ENCODE data around the gene MAPK8IP1.
"Not testable (repeated sequence)": the region's sequence is repeated elsewhere in the genome, so short reads cannot be mapped to it uniquely, and the experiment has no call there.

Gene MAPK8IP1

DNA sequence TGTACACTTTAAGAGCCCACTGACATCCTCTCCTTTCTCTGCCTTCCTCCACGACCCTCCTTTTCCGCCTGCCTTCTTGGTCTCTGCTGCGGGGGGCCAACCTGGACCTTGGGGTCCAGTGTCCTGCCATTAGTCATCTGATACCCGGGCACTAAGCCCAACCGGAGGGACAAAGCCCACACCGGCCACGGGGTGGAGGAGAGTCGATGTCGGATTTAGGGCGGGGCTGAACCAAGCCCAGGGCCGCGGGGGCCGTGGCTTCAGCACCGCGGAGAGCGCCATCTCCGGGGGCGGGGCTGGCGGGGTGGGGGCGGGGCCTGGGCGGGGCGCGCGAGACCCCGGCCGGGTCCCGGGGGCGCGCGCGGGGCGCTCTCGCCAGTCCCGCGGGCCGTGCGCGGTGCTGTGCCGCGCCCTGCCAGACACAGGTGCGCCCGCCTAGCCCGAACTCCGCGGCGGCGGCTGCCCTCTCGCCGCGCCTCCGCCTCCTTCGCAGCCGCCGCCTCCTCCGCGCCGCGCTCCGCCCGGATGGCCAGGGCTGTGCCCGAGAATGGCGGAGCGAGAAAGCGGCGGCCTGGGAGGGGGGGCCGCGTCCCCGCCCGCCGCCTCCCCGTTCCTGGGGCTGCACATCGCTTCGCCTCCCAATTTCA, at the start of gene MAPK8IP1:
TSS of gene MAPK8IP1 (plus strand) at position 378 of the 647 bp plus-strand sequence. CDS start at position 548, 170 bp downstream.
- H3K4me1 Mint-ChIP-seq: peaks cover 18% of the 10 kb centered on the region
- no peaks in the 10 kb centered on the region for H3K9me3 Mint-ChIP-seq
- H3K4me3 Mint-ChIP-seq: peak within 1 kb of the TSS; percentile 43
- H3K36me3 Mint-ChIP-seq: peaks cover 17% of the 10 kb centered on the region
- ATAC-seq (peak; percentile 72), DNase-seq (ENCODE audit: low spot score in 2 of 2) (peak; percentile 58 to 76)
- no peak within 1 kb of the TSS for H3K27ac Mint-ChIP-seq

DNA sequence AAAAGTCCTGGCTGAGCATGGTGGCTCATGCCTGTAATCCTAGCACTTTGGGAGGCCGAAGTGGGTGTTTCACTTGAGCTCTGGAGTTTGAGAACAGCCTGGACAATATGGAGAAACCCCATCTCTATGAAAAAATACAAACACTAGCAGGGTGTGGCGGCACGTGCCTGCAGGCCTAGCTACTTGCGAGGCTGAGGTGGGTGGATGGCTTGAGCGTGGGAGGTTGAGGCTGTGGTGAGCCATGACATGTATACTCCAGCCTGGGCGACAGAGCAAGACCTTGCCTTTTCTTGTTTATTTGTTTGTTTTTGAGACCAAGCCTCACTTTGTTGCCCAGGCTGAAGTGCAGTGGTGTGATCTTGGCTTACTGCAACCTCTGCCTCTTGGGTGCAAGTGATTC, 46.2 kb upstream of the MAPK8IP1 start:
- Mint-ChIP-seq H3K27ac (no peak overlapping the region), H3K4me3 (no peak overlapping the region), H3K9me3 (no peaks in the 10 kb centered on the region), H3K36me3 (no peaks in the 10 kb centered on the region), H3K4me1 (peaks cover 17% of the 10 kb centered on the region)
- no peak for DNase-seq (ENCODE audit: low spot score in 2 of 2)
- no peak for ATAC-seq

DNA sequence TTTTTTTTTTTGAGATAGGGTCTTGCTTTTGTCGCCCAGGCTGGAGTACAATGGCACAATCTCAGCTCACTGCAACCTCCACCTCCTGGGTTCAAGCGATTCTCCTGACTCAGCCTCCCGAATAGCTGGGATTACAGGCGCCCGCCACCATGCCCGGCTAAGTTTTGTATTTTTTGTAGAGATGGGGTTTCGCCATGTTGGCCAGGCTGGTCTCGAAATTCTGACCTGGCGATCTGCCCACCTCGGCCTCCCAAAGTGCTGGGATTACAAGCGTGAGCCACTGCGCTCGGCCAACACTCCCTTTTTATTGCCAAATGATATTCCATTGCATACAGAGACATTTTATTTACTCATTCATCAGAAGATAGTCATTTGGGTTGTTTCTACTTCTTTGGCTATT, 45.2 kb upstream of the MAPK8IP1 start:
- not testable (repeated sequence) for H3K36me3 Mint-ChIP-seq; H3K4me3 Mint-ChIP-seq; H3K27ac Mint-ChIP-seq; DNase-seq (ENCODE audit: low spot score in 2 of 2); H3K9me3 Mint-ChIP-seq; ATAC-seq
- peaks cover 12% of the 10 kb centered on the region for H3K4me1 Mint-ChIP-seq

- peak; percentile 79 to 90 for DNase-seq (ENCODE audit: low spot score in 2 of 2)
- H3K36me3 Mint-ChIP-seq: peaks cover 6% of the 10 kb centered on the region
- no peaks in the 10 kb centered on the region for H3K9me3 Mint-ChIP-seq
- peaks cover 27% of the 10 kb centered on the region for H3K4me1 Mint-ChIP-seq
- peak overlapping the region; percentile 29 for H3K4me3 Mint-ChIP-seq
- H3K27ac Mint-ChIP-seq: peak overlapping the region; percentile 53
- ATAC-seq: peak; percentile 33
Observed at GRCh38 chr11:45843158-45843924, 42.1 kb upstream of the MAPK8IP1 start.

DNA sequence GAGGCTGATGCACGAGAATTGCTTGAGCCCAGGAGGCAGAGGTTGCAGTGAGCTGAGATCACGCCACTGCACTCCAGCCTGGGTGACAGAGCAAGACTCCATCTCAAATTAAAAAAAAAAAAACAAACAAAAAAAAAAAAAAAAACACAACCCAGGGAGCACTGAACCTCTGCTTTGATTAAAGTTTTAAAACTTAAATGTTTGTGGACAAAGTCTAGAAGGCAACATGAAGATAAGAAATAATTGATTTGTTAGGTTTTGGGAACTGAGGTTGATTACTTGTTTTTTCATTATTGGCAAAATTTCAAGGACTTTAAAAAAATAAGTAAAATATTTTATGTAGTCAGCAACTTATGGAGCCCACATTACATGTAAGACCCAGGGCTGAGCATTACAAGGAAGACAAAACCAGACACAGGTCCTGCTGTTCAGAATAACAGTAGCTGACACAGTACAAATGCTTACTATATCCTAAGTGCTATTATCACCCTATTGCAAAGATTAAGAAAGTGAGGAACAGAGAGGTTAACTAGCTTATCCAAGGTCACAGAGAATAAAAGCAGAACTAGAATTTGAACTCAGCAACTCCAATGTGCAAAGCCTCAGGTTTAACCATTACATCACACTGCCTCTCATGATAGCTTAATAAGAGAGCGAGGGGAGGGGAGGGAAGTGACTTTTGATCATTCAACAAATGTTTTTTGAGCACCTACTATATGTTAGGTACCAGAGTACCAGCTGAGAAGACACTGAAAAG, 40.5 kb upstream of the MAPK8IP1 start:
- Mint-ChIP-seq H3K9me3 (no peaks in the 10 kb centered on the region), H3K4me3 (no peak overlapping the region), H3K4me1 (peaks cover 38% of the 10 kb centered on the region), H3K27ac (no peak overlapping the region), H3K36me3 (peaks cover 6% of the 10 kb centered on the region)
- ATAC-seq (no peak), DNase-seq (ENCODE audit: low spot score in 2 of 2) (no peak)

DNA sequence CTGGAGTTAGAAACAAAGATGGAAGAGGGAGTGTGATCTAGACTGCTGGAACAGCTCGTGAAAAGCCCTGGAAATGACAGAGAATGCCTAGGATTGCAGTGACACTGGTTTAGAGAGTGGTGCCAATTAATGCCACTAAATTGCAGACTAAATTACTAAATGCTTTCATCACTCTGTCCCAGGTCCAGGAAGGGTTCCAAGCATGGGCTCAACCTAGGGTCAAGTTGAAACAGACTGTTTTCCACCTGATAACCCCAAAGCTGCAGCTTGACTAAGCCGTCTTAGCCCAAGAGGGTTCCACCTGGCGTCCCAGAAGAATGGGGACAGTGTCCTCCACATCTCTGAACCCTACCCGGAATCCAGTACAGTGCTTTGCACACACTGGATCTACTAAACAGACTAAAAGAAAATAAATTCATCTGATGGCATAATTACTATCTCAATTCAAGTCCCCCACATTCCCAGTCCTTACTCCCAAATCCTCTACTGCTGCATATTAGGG, 39.2 kb upstream of the MAPK8IP1 start:
- DNase-seq (ENCODE audit: low spot score in 2 of 2): no peak
- H3K9me3 Mint-ChIP-seq: no peaks in the 10 kb centered on the region
- H3K4me1 Mint-ChIP-seq: peaks cover 47% of the 10 kb centered on the region
- peak overlapping the region; percentile 78 for H3K4me3 Mint-ChIP-seq
- ATAC-seq: no peak
- peak overlapping the region; percentile 94 for H3K27ac Mint-ChIP-seq
- H3K36me3 Mint-ChIP-seq: peaks cover 6% of the 10 kb centered on the region

GRCh38 chr11:45846974-45847910, 38.2 kb upstream of the MAPK8IP1 start, which contains the start of gene CRY2:
CRY2 (plus strand) TSS chr11:45847475; CDS start chr11:45847491, 16 bp downstream.
- ATAC-seq (peak; percentile 93), DNase-seq (ENCODE audit: low spot score in 2 of 2) (peak; percentile 98 to 99)
- Mint-ChIP-seq H3K4me1 (peaks cover 52% of the 10 kb centered on the region), H3K36me3 (peaks cover 6% of the 10 kb centered on the region), H3K9me3 (no peaks in the 10 kb centered on the region), H3K4me3 (peak within 1 kb of the TSS; percentile 78), H3K27ac (peak within 1 kb of the TSS; percentile 94)

GRCh38 chr11:45847911-45848316, 37.5 kb upstream of the MAPK8IP1 start:
- Mint-ChIP-seq H3K4me3 (peak overlapping the region; percentile 78), H3K4me1 (peaks cover 55% of the 10 kb centered on the region), H3K27ac (peak overlapping the region; percentile 94), H3K9me3 (no peaks in the 10 kb centered on the region), H3K36me3 (peaks cover 6% of the 10 kb centered on the region)
- peak; percentile 45 for ATAC-seq
- DNase-seq (ENCODE audit: low spot score in 2 of 2): no peak

DNA sequence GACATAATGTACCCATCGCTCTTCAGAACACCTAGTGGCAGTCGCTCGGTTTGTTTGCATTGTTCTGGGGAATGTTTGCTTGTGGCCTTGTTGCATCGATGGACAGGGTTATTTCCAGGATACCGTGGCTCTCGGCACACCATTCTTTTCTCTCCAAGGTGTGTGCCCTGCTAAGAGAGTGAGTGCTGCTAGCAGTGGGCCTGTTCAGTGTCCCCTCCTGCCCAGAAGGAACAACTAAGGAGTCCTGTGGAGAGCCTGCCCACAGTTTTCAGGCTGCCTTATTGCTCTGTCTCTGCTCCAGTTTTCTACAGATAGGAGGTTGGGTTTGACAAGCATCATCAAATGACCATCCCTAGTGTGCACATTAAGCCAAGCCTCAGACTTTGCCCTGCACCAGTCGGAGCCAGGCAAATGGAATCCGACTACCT, 36.8 kb upstream of the MAPK8IP1 start:
- Mint-ChIP-seq H3K27ac (no peak overlapping the region), H3K4me1 (peaks cover 48% of the 10 kb centered on the region), H3K36me3 (peaks cover 6% of the 10 kb centered on the region), H3K9me3 (no peaks in the 10 kb centered on the region), H3K4me3 (peak overlapping the region; percentile 78)
- ATAC-seq: no peak
- no peak for DNase-seq (ENCODE audit: low spot score in 2 of 2)

DNA sequence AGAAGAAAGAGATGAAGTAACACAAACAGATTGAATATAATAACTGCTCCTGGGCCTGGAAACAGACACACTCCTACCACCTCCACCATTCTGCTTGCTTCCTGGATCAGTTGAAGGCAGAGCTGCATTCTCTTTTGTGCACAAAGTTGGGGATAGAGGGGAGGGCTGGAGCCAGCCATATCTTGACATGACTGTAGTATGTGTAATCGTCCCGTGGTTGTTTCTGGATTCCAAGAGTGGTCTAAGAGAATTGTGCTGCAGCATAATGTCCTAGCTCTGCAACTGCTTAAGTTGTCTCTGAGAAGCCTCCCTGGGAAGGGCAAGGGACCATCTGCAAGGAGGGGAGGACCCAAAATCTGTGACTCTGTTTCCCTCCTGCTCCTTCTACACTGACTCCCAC, 35.0 kb upstream of the MAPK8IP1 start:
- ATAC-seq (no peak), DNase-seq (ENCODE audit: low spot score in 2 of 2) (no peak)
- Mint-ChIP-seq H3K36me3 (peaks cover 8% of the 10 kb centered on the region), H3K27ac (peak overlapping the region; percentile 7), H3K9me3 (no peaks in the 10 kb centered on the region), H3K4me1 (peaks cover 51% of the 10 kb centered on the region), H3K4me3 (no peak overlapping the region)

DNA sequence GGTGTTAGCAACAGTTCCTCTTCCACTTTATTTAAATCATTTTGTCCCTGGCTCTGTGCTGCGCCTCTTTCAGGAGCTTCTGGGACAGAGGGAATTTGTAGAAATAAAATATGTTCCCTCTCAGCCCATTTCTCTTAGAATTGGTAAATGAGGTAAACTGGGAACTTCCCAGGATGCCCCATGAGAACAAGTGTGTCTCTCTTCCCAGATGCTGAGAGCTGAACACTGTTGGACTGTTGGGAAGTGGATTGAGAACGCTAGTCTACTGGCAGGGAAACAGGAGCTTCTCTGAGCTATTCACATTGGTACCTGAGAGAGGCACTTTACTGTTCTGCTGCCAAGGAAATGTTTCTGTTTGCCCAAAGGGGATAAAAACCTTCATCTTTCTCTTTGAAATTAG, 34.2 kb upstream of the MAPK8IP1 start:
- Mint-ChIP-seq H3K36me3 (peaks cover 16% of the 10 kb centered on the region), H3K9me3 (no peaks in the 10 kb centered on the region), H3K27ac (no peak overlapping the region), H3K4me1 (peaks cover 50% of the 10 kb centered on the region), H3K4me3 (no peak overlapping the region)
- ATAC-seq: no peak
- DNase-seq (ENCODE audit: low spot score in 2 of 2): no peak

DNA sequence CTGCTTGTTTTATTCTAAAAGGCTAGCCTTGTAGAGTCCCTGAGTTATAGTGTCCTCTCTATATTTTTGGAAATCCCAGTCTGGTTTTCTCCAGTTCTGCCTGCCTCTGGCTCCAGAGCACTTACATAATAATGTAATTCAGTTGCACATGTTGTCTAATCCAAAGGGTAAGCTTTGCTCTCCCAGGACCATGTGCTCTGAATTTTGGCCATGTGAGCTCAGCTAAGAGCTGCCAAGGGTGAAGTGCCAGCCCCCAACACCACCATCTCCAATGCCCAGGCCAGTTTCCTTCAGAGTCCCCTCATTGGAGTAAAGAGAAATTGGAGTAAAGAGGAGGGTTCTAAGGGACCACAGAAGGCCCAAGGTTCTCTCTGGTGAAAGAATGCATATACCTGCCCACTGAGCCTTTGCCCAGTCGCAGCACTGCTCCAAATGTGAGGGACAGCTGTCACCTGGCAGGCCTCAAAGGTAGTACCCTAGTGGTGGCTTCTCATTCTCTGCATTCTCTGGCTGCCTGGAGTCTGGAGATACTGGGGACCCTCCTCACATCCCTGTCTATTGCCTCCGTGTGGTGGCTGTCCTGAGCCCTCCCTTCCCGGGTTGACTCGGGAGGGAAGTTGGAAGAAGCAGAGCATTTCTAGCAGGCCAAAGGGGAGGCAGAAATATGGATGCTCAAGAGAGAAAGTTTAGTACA, 33.3 kb upstream of the MAPK8IP1 start:
- DNase-seq (ENCODE audit: low spot score in 2 of 2) (no peak), ATAC-seq (no peak)
- Mint-ChIP-seq H3K9me3 (no peaks in the 10 kb centered on the region), H3K27ac (peak overlapping the region; percentile 29), H3K4me3 (no peak overlapping the region), H3K4me1 (peaks cover 40% of the 10 kb centered on the region), H3K36me3 (peaks cover 21% of the 10 kb centered on the region)

DNA sequence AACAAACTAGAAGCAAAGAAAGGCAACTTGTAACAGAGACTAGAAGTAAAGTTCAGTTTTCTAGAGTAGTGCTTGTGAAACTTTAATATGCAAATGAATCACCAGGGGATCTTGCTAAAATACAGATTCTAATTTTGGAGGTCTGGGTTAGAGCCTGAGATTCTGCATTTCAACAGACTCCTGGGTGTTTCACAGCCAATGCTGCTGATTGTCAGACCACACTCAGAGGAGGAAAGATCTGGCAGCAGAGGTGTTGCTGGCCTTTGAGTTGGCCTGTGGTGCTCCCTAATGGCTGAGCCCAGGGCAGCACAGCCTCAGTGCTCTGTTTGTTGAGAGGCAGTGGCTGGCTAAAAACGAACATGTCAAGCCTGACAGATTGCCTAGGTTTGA, 32.7 kb upstream of the MAPK8IP1 start:
- peaks cover 23% of the 10 kb centered on the region for H3K36me3 Mint-ChIP-seq
- peak overlapping the region; percentile 29 for H3K27ac Mint-ChIP-seq
- peaks cover 40% of the 10 kb centered on the region for H3K4me1 Mint-ChIP-seq
- DNase-seq (ENCODE audit: low spot score in 2 of 2): no peak
- ATAC-seq: no peak
- H3K9me3 Mint-ChIP-seq: no peaks in the 10 kb centered on the region
- H3K4me3 Mint-ChIP-seq: no peak overlapping the region
